ENCODE results near the gene HUNK. TPM values are rescaled to one million over a fixed set of nuclear protein-coding genes. Genes with fewer than 3 reads are reported as not detected.

HUNK gene
- total and polyA plus RNA-seq, 2 experiments from 2014 or later = 0.30 to 2.5 TPM

GRCh38 chr21:31846690-31847089, 26.1 kb upstream of the HUNK start:
- H3K4me1 ChIP-seq (ENCODE audit: insufficient read depth) = no peaks in the 10 kb centered on the region
- H3K27me3 ChIP-seq (replicated peaks; ENCODE audit: insufficient read depth) = no peaks in the 10 kb centered on the region
- H3K79me2 ChIP-seq (ENCODE audit: insufficient read depth) = no peaks in the 10 kb centered on the region
- 6 to 25% methylated on average over 1 of the region's 1 CpG for WGBS, 2 experiments (ENCODE audit: low coverage in 1 of 2, low lambda C conversion rate in 2 of 2, missing lambda C conversion rate in 2 of 2)
- TF ChIP-seq EZH2phosphoT487 (IDR thresholded peaks at IDR 0.05; ENCODE audit: insufficient read depth, low read depth) (no peak), EZH2 (IDR thresholded peaks at IDR 0.05; ENCODE audit: insufficient read depth, poor library complexity, severe bottlenecking) (no peak)
- H4K20me1 ChIP-seq (ENCODE audit: insufficient read depth) = no peaks in the 10 kb centered on the region
- no peaks in the 10 kb centered on the region for H3K36me3 ChIP-seq (ENCODE audit: low read depth)
- no peak overlapping the region for H3K4me3 ChIP-seq
- no peak for DNase-seq
- no peaks in the 10 kb centered on the region for H3F3A ChIP-seq (ENCODE audit: insufficient read depth)
- no peak overlapping the region for H3K9ac ChIP-seq
- H3K9me3 ChIP-seq (ENCODE audit: low read depth) = no peaks in the 10 kb centered on the region
- no peak overlapping the region for H3K4me2 ChIP-seq (ENCODE audit: unreplicated experiment)
- no peaks in the 10 kb centered on the region for H3K9me2 ChIP-seq (ENCODE audit: insufficient read depth)
- H2AFZ ChIP-seq = no peak overlapping the region
- in situ Hi-C loops (cut with MboI) = no loop called here
- no peak overlapping the region for H3K27ac ChIP-seq

- Histone ChIP-seq H3K4me3 (no peak overlapping the region), H3K4me2 (ENCODE audit: unreplicated experiment) (no peak overlapping the region), H3K79me2 (ENCODE audit: insufficient read depth) (no peaks in the 10 kb centered on the region), H3K27me3 (replicated peaks; ENCODE audit: insufficient read depth) (no peaks in the 10 kb centered on the region), H3K27ac (no peak overlapping the region), H2AFZ (no peak overlapping the region), H3K36me3 (ENCODE audit: low read depth) (no peaks in the 10 kb centered on the region), H3K9me2 (ENCODE audit: insufficient read depth) (no peaks in the 10 kb centered on the region), H4K20me1 (ENCODE audit: insufficient read depth) (no peaks in the 10 kb centered on the region), H3F3A (ENCODE audit: insufficient read depth) (no peaks in the 10 kb centered on the region), H3K9me3 (ENCODE audit: low read depth) (no peaks in the 10 kb centered on the region), H3K4me1 (ENCODE audit: insufficient read depth) (no peaks in the 10 kb centered on the region), H3K9ac (no peak overlapping the region)
- WGBS, 2 experiments (ENCODE audit: low coverage in 1 of 2, low lambda C conversion rate in 2 of 2, missing lambda C conversion rate in 2 of 2) = 24 to 31% methylated on average over 3 of the region's 3 CpGs
- DNase-seq = no peak
- no peak for TF ChIP-seq EZH2 (IDR thresholded peaks at IDR 0.05; ENCODE audit: insufficient read depth, poor library complexity, severe bottlenecking)
- no peak for TF ChIP-seq EZH2phosphoT487 (IDR thresholded peaks at IDR 0.05; ENCODE audit: insufficient read depth, low read depth)
- in situ Hi-C loops (cut with MboI) = no loop called here
Observed at GRCh38 chr21:31847761-31848160, 25.1 kb upstream of the HUNK start.

GRCh38 chr21:31848326-31848985, 24.4 kb upstream of the HUNK start:
- in situ Hi-C loops (cut with MboI) = no loop called here
- Histone ChIP-seq H3K9me2 (ENCODE audit: insufficient read depth) (no peaks in the 10 kb centered on the region), H2AFZ (no peak overlapping the region), H3K27me3 (replicated peaks; ENCODE audit: insufficient read depth) (no peaks in the 10 kb centered on the region), H3K9ac (no peak overlapping the region), H3K27ac (no peak overlapping the region), H3K79me2 (ENCODE audit: insufficient read depth) (no peaks in the 10 kb centered on the region), H3K9me3 (ENCODE audit: low read depth) (no peaks in the 10 kb centered on the region), H3K36me3 (ENCODE audit: low read depth) (no peaks in the 10 kb centered on the region), H4K20me1 (ENCODE audit: insufficient read depth) (no peaks in the 10 kb centered on the region), H3F3A (ENCODE audit: insufficient read depth) (no peaks in the 10 kb centered on the region), H3K4me3 (no peak overlapping the region), H3K4me2 (ENCODE audit: unreplicated experiment) (no peak overlapping the region), H3K4me1 (ENCODE audit: insufficient read depth) (no peaks in the 10 kb centered on the region)
- TF ChIP-seq EZH2 (IDR thresholded peaks at IDR 0.05; ENCODE audit: insufficient read depth, poor library complexity, severe bottlenecking) (no peak), EZH2phosphoT487 (IDR thresholded peaks at IDR 0.05; ENCODE audit: insufficient read depth, low read depth) (no peak)
- DNase-seq = no peak
- WGBS, 2 experiments (ENCODE audit: low coverage in 1 of 2, low lambda C conversion rate in 2 of 2, missing lambda C conversion rate in 2 of 2) = 26 to 30% methylated on average over 4 of the region's 4 CpGs

- H3K9ac ChIP-seq = no peak overlapping the region
- no peaks in the 10 kb centered on the region for H3F3A ChIP-seq (ENCODE audit: insufficient read depth)
- H3K4me3 ChIP-seq = no peak overlapping the region
- DNase-seq = no peak
- no peak overlapping the region for H3K4me2 ChIP-seq (ENCODE audit: unreplicated experiment)
- no peak overlapping the region for H2AFZ ChIP-seq
- no peaks in the 10 kb centered on the region for H3K9me2 ChIP-seq (ENCODE audit: insufficient read depth)
- H3K9me3 ChIP-seq (ENCODE audit: low read depth) = no peaks in the 10 kb centered on the region
- H3K4me1 ChIP-seq (ENCODE audit: insufficient read depth) = no peaks in the 10 kb centered on the region
- no peak overlapping the region for H3K27ac ChIP-seq
- in situ Hi-C loops (cut with MboI) = no loop called here
- H4K20me1 ChIP-seq (ENCODE audit: insufficient read depth) = no peaks in the 10 kb centered on the region
- no peaks in the 10 kb centered on the region for H3K36me3 ChIP-seq (ENCODE audit: low read depth)
- TF ChIP-seq EZH2 (IDR thresholded peaks at IDR 0.05; ENCODE audit: insufficient read depth, poor library complexity, severe bottlenecking) = no peak
- TF ChIP-seq EZH2phosphoT487 (IDR thresholded peaks at IDR 0.05; ENCODE audit: insufficient read depth, low read depth) = no peak
- WGBS, 2 experiments (ENCODE audit: low coverage in 1 of 2, low lambda C conversion rate in 2 of 2, missing lambda C conversion rate in 2 of 2) = 68 to 71% methylated on average over 7 of the region's 7 CpGs
- no peaks in the 10 kb centered on the region for H3K79me2 ChIP-seq (ENCODE audit: insufficient read depth)
- H3K27me3 ChIP-seq (replicated peaks; ENCODE audit: insufficient read depth) = no peaks in the 10 kb centered on the region
Observed at GRCh38 chr21:31850886-31851285, 21.9 kb upstream of the HUNK start.
